PFSK-1 (cell line): ENCODE data around the gene SYT14.

Source experiments
- FOXP2 ChIP-seq: optimal IDR thresholded peaks from 2 replicates; pipeline ENCODE3; 2011; ENCODE audit warnings: borderline replicate concordance, control low read depth, inconsistent platforms; ENCODE audit not compliant: insufficient read depth; ENCODE audit errors: extremely low read length, extremely low read depth
- POLR2AphosphoS5 ChIP-seq: IDR thresholded peaks from 2 replicates; pipeline ENCODE4 v1.6.1; 2012; ENCODE audit warnings: low read depth, mild to moderate bottlenecking, control low read depth, low read length, moderate library complexity
- SIN3A ChIP-seq: IDR thresholded peaks from 2 replicates; pipeline ENCODE4 v1.6.1; 2012; ENCODE audit warnings: mild to moderate bottlenecking, low read length, moderate library complexity, borderline replicate concordance; ENCODE audit not compliant: insufficient read depth
- TAF1 ChIP-seq: IDR thresholded peaks from 2 replicates; pipeline ENCODE4 v1.6.1; 2012; ENCODE audit warnings: low read length, control low read depth, borderline replicate concordance; ENCODE audit not compliant: insufficient read depth
- TF ChIP-seq, protein P1 (sequence below), 2 experiments: IDR thresholded peaks; 2 replicates each; pipeline versions ENCODE4 v1.6.1 to v1.8.0; 2011 to 2012; ENCODE audit warnings: low read depth in 2 of 2, low read length in 2 of 2, control low read depth in 1 of 2, inconsistent platforms in 1 of 2, mild to moderate bottlenecking in 1 of 2, moderate library complexity in 1 of 2; ENCODE audit not compliant: insufficient read depth in 1 of 2

DNA sequence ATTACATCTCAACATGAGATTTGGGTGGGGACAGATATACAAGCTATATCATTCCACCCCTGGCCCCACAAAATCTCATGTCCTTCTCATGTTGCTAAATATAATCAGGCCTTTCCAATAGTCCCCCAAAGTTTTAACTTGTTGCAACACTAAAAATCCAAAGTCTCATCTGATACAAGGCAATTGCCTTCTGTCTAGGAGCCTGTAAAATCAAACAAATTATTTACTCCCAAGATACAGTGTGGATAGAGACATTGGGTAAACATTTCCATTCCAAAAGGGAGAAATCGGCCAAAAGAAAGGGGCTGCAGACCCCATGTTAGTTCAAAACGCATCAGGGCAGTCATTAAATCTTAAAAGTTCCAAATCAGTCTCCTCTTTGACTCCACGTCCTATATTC is 47.0 kb downstream of the SYT14 start:
- TF ChIP-seq, protein P1, sequence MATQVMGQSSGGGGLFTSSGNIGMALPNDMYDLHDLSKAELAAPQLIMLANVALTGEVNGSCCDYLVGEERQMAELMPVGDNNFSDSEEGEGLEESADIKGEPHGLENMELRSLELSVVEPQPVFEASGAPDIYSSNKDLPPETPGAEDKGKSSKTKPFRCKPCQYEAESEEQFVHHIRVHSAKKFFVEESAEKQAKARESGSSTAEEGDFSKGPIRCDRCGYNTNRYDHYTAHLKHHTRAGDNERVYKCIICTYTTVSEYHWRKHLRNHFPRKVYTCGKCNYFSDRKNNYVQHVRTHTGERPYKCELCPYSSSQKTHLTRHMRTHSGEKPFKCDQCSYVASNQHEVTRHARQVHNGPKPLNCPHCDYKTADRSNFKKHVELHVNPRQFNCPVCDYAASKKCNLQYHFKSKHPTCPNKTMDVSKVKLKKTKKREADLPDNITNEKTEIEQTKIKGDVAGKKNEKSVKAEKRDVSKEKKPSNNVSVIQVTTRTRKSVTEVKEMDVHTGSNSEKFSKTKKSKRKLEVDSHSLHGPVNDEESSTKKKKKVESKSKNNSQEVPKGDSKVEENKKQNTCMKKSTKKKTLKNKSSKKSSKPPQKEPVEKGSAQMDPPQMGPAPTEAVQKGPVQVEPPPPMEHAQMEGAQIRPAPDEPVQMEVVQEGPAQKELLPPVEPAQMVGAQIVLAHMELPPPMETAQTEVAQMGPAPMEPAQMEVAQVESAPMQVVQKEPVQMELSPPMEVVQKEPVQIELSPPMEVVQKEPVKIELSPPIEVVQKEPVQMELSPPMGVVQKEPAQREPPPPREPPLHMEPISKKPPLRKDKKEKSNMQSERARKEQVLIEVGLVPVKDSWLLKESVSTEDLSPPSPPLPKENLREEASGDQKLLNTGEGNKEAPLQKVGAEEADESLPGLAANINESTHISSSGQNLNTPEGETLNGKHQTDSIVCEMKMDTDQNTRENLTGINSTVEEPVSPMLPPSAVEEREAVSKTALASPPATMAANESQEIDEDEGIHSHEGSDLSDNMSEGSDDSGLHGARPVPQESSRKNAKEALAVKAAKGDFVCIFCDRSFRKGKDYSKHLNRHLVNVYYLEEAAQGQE (IDR thresholded peaks at IDR 0.05; ENCODE audit: insufficient read depth in 1 of 2, low read depth in 2 of 2, low read length in 2 of 2) = no peak
- TF ChIP-seq TAF1 = no peak
- no peak for TF ChIP-seq SIN3A
- TF ChIP-seq POLR2AphosphoS5 = no peak
- no peak for TF ChIP-seq FOXP2
